ENCODE results near the gene LATS2.
"Not testable (repeated sequence)": the region's sequence is repeated elsewhere in the genome, so short reads cannot be mapped to it uniquely, and the experiment has no call there.

The LATS2 gene

GRCh38 chr13:20968745-20969144 lies 92.6 kb downstream of the LATS2 start:
- H3K79me2 ChIP-seq (ENCODE audit: low read length), result no peaks in the 10 kb centered on the region
- H2AFZ ChIP-seq (ENCODE audit: low read depth, low read length), result no peak overlapping the region
- no peak overlapping the region for H3K9ac ChIP-seq (ENCODE audit: low read length)
- H3K27ac ChIP-seq (ENCODE audit: low read length), result no peak overlapping the region
- no peak overlapping the region for H3K4me2 ChIP-seq (ENCODE audit: low read length)
- no peaks in the 10 kb centered on the region for H3K4me1 ChIP-seq (ENCODE audit: low read length)
- H3K36me3 ChIP-seq (replicated peaks; ENCODE audit: low read depth, low read length), result no peaks in the 10 kb centered on the region
- H4K20me1 ChIP-seq (ENCODE audit: insufficient read depth, low read length), result no peaks in the 10 kb centered on the region
- TF ChIP-seq CTCF (IDR thresholded peaks at IDR 0.05; ENCODE audit: low read depth, low read length) (no peak), EZH2phosphoT487 (IDR thresholded peaks at IDR 0.05; ENCODE audit: low read depth) (no peak)
- no peaks in the 10 kb centered on the region for H3K27me3 ChIP-seq (ENCODE audit: low read depth, low read length)
- H3K9me3 ChIP-seq (ENCODE audit: insufficient read depth, low read length), result no peaks in the 10 kb centered on the region
- no peak overlapping the region for H3K4me3 ChIP-seq (ENCODE audit: low read length)

GRCh38 chr13:20967340-20967739 lies 94.0 kb downstream of the LATS2 start:
- no peaks in the 10 kb centered on the region for H3K27me3 ChIP-seq (ENCODE audit: low read depth, low read length)
- no peaks in the 10 kb centered on the region for H3K4me1 ChIP-seq (ENCODE audit: low read length)
- H3K9me3 ChIP-seq (ENCODE audit: insufficient read depth, low read length), result no peaks in the 10 kb centered on the region
- TF ChIP-seq EZH2phosphoT487 (IDR thresholded peaks at IDR 0.05; ENCODE audit: low read depth) (no peak), CTCF (IDR thresholded peaks at IDR 0.05; ENCODE audit: low read depth, low read length) (no peak)
- no peak overlapping the region for H3K4me3 ChIP-seq (ENCODE audit: low read length)
- H3K9ac ChIP-seq (ENCODE audit: low read length), result no peak overlapping the region
- no peaks in the 10 kb centered on the region for H4K20me1 ChIP-seq (ENCODE audit: insufficient read depth, low read length)
- H3K36me3 ChIP-seq (replicated peaks; ENCODE audit: low read depth, low read length), result no peaks in the 10 kb centered on the region
- H3K79me2 ChIP-seq (ENCODE audit: low read length), result no peaks in the 10 kb centered on the region
- H3K4me2 ChIP-seq (ENCODE audit: low read length), result no peak overlapping the region
- no peak overlapping the region for H3K27ac ChIP-seq (ENCODE audit: low read length)
- H2AFZ ChIP-seq (ENCODE audit: low read depth, low read length), result no peak overlapping the region

GRCh38 chr13:20964904-20965303 lies 96.5 kb downstream of the LATS2 start:
- no peaks in the 10 kb centered on the region for H3K79me2 ChIP-seq (ENCODE audit: low read length)
- H3K4me3 ChIP-seq (ENCODE audit: low read length), result no peak overlapping the region
- H3K27ac ChIP-seq (ENCODE audit: low read length), result no peak overlapping the region
- H3K9me3 ChIP-seq (ENCODE audit: insufficient read depth, low read length), result no peaks in the 10 kb centered on the region
- no peaks in the 10 kb centered on the region for H4K20me1 ChIP-seq (ENCODE audit: insufficient read depth, low read length)
- H3K36me3 ChIP-seq (replicated peaks; ENCODE audit: low read depth, low read length), result no peaks in the 10 kb centered on the region
- H3K4me1 ChIP-seq (ENCODE audit: low read length), result no peaks in the 10 kb centered on the region
- H3K9ac ChIP-seq (ENCODE audit: low read length), result no peak overlapping the region
- no peak overlapping the region for H3K4me2 ChIP-seq (ENCODE audit: low read length)
- H3K27me3 ChIP-seq (ENCODE audit: low read depth, low read length), result no peaks in the 10 kb centered on the region
- no peak for TF ChIP-seq EZH2phosphoT487 (IDR thresholded peaks at IDR 0.05; ENCODE audit: low read depth)
- TF ChIP-seq CTCF (IDR thresholded peaks at IDR 0.05; ENCODE audit: low read depth, low read length), result no peak
- no peak overlapping the region for H2AFZ ChIP-seq (ENCODE audit: low read depth, low read length)

- not testable (repeated sequence) for H2AFZ ChIP-seq (ENCODE audit: low read depth, low read length); H3K4me1 ChIP-seq (ENCODE audit: low read length); H3K9me3 ChIP-seq (ENCODE audit: insufficient read depth, low read length); H3K4me2 ChIP-seq (ENCODE audit: low read length); H3K79me2 ChIP-seq (ENCODE audit: low read length); H3K27ac ChIP-seq (ENCODE audit: low read length); H4K20me1 ChIP-seq (ENCODE audit: insufficient read depth, low read length); H3K9ac ChIP-seq (ENCODE audit: low read length); H3K36me3 ChIP-seq (replicated peaks; ENCODE audit: low read depth, low read length); H3K27me3 ChIP-seq (ENCODE audit: low read depth, low read length); H3K4me3 ChIP-seq (ENCODE audit: low read length)
Observed at GRCh38 chr13:20961663-20962062, 99.7 kb downstream of the LATS2 start.
